ENCODE measurements around the gene NAV2. TPM values are rescaled to one million over a fixed set of nuclear protein-coding genes. Genes with fewer than 3 reads are reported as not detected.

The NAV2 gene
- total and polyA plus RNA-seq, 5 experiments from 2014 or later = 0.06 to 4.2 (median 1.1) TPM; not detected in 1

- Mint-ChIP-seq H3K36me3 (no peaks in the 10 kb centered on the region), H3K4me3 (no peak overlapping the region), H3K27ac (no peak overlapping the region), H3K27me3 (peaks cover 2 to 8% (median 6%) of the 10 kb centered on the region in 5 donors), H3K9me3 (no peaks in the 10 kb centered on the region), H3K4me1 (no peaks in the 10 kb centered on the region)
- no peak for DNase-seq
- ATAC-seq = no peak
- POLR2A ChIA-PET = no interaction called here
Measured at GRCh38 chr11:19906126-19906525, 193.5 kb downstream of the NAV2 start.

- POLR2A ChIA-PET = no interaction called here
- Mint-ChIP-seq H3K4me3 (no peak overlapping the region), H3K27ac (no peak overlapping the region), H3K36me3 (no peaks in the 10 kb centered on the region), H3K27me3 (peaks cover 2 to 10% (median 7%) of the 10 kb centered on the region in 5 donors), H3K9me3 (no peaks in the 10 kb centered on the region), H3K4me1 (no peaks in the 10 kb centered on the region)
- no peak for DNase-seq
- no peak for ATAC-seq
Measured at GRCh38 chr11:19907008-19907579, 194.5 kb downstream of the NAV2 start.

- no peaks in the 10 kb centered on the region for H3K36me3 Mint-ChIP-seq
- peaks cover 2 to 10% (median 7%) of the 10 kb centered on the region in 5 donors for H3K27me3 Mint-ChIP-seq
- POLR2A ChIA-PET = no interaction called here
- no peak for DNase-seq
- H3K4me3 Mint-ChIP-seq = no peak overlapping the region
- H3K9me3 Mint-ChIP-seq = no peaks in the 10 kb centered on the region
- H3K27ac Mint-ChIP-seq = no peak overlapping the region
- ATAC-seq = no peak
- no peaks in the 10 kb centered on the region for H3K4me1 Mint-ChIP-seq
Measured at GRCh38 chr11:19907839-19908238, 195.2 kb downstream of the NAV2 start.

- peaks cover 4 to 11% (median 8%) of the 10 kb centered on the region in 5 donors for H3K27me3 Mint-ChIP-seq
- no peak for DNase-seq
- no peaks in the 10 kb centered on the region for H3K4me1 Mint-ChIP-seq
- no peak for ATAC-seq
- no peaks in the 10 kb centered on the region for H3K36me3 Mint-ChIP-seq
- H3K27ac Mint-ChIP-seq = no peak overlapping the region
- H3K4me3 Mint-ChIP-seq = no peak overlapping the region
- POLR2A ChIA-PET = no interaction called here
- H3K9me3 Mint-ChIP-seq = no peaks in the 10 kb centered on the region
Measured at GRCh38 chr11:19910931-19911330, 198.3 kb downstream of the NAV2 start.

GRCh38 chr11:19912115-19912957 lies 199.7 kb downstream of the NAV2 start:
- Mint-ChIP-seq H3K9me3 (no peaks in the 10 kb centered on the region), H3K36me3 (no peaks in the 10 kb centered on the region), H3K4me3 (no peak overlapping the region), H3K27ac (no peak overlapping the region), H3K27me3 (peaks cover 4 to 15% (median 9%) of the 10 kb centered on the region in 5 donors), H3K4me1 (no peaks in the 10 kb centered on the region)
- DNase-seq (no peak), ATAC-seq (no peak)
- POLR2A ChIA-PET = no interaction called here

- Mint-ChIP-seq H3K36me3 (no peaks in the 10 kb centered on the region), H3K4me3 (no peak overlapping the region), H3K4me1 (no peaks in the 10 kb centered on the region), H3K27ac (no peak overlapping the region), H3K27me3 (peaks cover 7 to 18% (median 16%) of the 10 kb centered on the region in 5 donors), H3K9me3 (no peaks in the 10 kb centered on the region)
- ATAC-seq = no peak
- DNase-seq = no peak
- POLR2A ChIA-PET = no interaction called here
Measured at GRCh38 chr11:19912958-19913892, 200.6 kb downstream of the NAV2 start.

- peaks cover 12 to 22% (median 16%) of the 10 kb centered on the region in 5 donors for H3K27me3 Mint-ChIP-seq
- no peaks in the 10 kb centered on the region for H3K4me1 Mint-ChIP-seq
- no peaks in the 10 kb centered on the region for H3K9me3 Mint-ChIP-seq
- H3K36me3 Mint-ChIP-seq = no peaks in the 10 kb centered on the region
- H3K27ac Mint-ChIP-seq = no peak overlapping the region
- no peak overlapping the region for H3K4me3 Mint-ChIP-seq
- DNase-seq = no peak
- POLR2A ChIA-PET = no interaction called here
- ATAC-seq = no peak
Measured at GRCh38 chr11:19913893-19914249, 201.2 kb downstream of the NAV2 start.

GRCh38 chr11:19915808-19916207 lies 203.2 kb downstream of the NAV2 start:
- DNase-seq (no peak), ATAC-seq (no peak)
- H3K27ac Mint-ChIP-seq = no peak overlapping the region
- POLR2A ChIA-PET = no interaction called here
- peaks cover 15 to 24% (median 19%) of the 10 kb centered on the region in 5 donors for H3K27me3 Mint-ChIP-seq
- H3K9me3 Mint-ChIP-seq = peaks cover 0 to 4% (median 0%) of the 10 kb centered on the region in 9 donors
- H3K36me3 Mint-ChIP-seq = no peaks in the 10 kb centered on the region
- no peak overlapping the region for H3K4me3 Mint-ChIP-seq
- H3K4me1 Mint-ChIP-seq = no peaks in the 10 kb centered on the region

- POLR2A ChIA-PET = no interaction called here
- H3K27me3 Mint-ChIP-seq = peaks cover 15 to 24% (median 18%) of the 10 kb centered on the region in 5 donors
- no peak overlapping the region for H3K4me3 Mint-ChIP-seq
- DNase-seq (no peak), ATAC-seq (no peak)
- no peak overlapping the region for H3K27ac Mint-ChIP-seq
- H3K36me3 Mint-ChIP-seq = no peaks in the 10 kb centered on the region
- H3K4me1 Mint-ChIP-seq = no peaks in the 10 kb centered on the region
- H3K9me3 Mint-ChIP-seq = peaks cover 0 to 4% (median 0%) of the 10 kb centered on the region in 9 donors
Measured at GRCh38 chr11:19917069-19917468, 204.4 kb downstream of the NAV2 start.

- Mint-ChIP-seq H3K27me3 (peaks cover 15 to 24% (median 18%) of the 10 kb centered on the region in 5 donors), H3K4me3 (no peak overlapping the region), H3K4me1 (no peaks in the 10 kb centered on the region), H3K36me3 (no peaks in the 10 kb centered on the region), H3K9me3 (peaks cover 0 to 4% (median 0%) of the 10 kb centered on the region in 9 donors), H3K27ac (no peak overlapping the region)
- ATAC-seq (no peak), DNase-seq (no peak)
- POLR2A ChIA-PET = no interaction called here
Measured at GRCh38 chr11:19918302-19919049, 205.8 kb downstream of the NAV2 start.

GRCh38 chr11:19919050-19919561 lies 206.5 kb downstream of the NAV2 start:
- Mint-ChIP-seq H3K4me1 (no peaks in the 10 kb centered on the region), H3K27me3 (peaks cover 15 to 26% (median 17%) of the 10 kb centered on the region in 5 donors), H3K36me3 (no peaks in the 10 kb centered on the region), H3K9me3 (peaks cover 0 to 4% (median 0%) of the 10 kb centered on the region in 9 donors), H3K4me3 (no peak overlapping the region), H3K27ac (no peak overlapping the region)
- no peak for ATAC-seq
- DNase-seq = no peak
- POLR2A ChIA-PET = no interaction called here

- Mint-ChIP-seq H3K36me3 (no peaks in the 10 kb centered on the region), H3K9me3 (peaks cover 0 to 4% (median 0%) of the 10 kb centered on the region in 9 donors), H3K27me3 (peaks cover 15 to 27% (median 19%) of the 10 kb centered on the region in 5 donors), H3K27ac (no peak overlapping the region), H3K4me3 (no peak overlapping the region), H3K4me1 (no peaks in the 10 kb centered on the region)
- DNase-seq (no peak), ATAC-seq (no peak)
- POLR2A ChIA-PET = no interaction called here
Measured at GRCh38 chr11:19920982-19921381, 208.3 kb downstream of the NAV2 start.
